HTERT RPE-1 (cell line): ENCODE measurements around the gene CDKN1C.

ENCODE experiments used
- in situ Hi-C: fragments of 300-500 bp; cut with MboI; formaldehyde crosslinking; loops from 4 replicates; pipeline ENCODE4 v1.14.3; 2020; ENCODE audit warnings: low sequenced_read_pairs

CDKN1C gene

GRCh38 chr11:2923446-2924375 lies 38.1 kb upstream of the CDKN1C start:
- in situ Hi-C loops, result no loop called here

DNA sequence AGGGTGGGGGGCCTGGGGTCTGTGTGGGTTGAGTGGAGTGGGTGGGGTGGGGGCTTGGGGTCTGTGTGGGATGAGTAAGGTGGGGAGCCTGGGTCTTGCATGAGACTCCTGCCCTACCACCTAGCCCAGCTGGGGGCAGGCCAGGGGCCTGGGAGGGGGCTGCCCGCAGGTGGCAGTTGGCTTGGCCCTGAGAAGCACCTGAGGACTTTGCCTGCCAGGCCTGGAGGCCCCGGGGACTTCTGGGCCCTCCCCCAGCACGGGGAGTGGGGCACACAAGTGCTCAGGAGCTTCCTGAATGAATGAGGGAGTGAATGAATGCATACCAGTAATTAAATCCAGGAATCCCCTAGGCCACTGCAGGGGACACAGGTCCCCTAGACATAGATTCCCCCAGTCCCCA lies 37.1 kb upstream of the CDKN1C start:
- in situ Hi-C loops, result no loop called here

DNA sequence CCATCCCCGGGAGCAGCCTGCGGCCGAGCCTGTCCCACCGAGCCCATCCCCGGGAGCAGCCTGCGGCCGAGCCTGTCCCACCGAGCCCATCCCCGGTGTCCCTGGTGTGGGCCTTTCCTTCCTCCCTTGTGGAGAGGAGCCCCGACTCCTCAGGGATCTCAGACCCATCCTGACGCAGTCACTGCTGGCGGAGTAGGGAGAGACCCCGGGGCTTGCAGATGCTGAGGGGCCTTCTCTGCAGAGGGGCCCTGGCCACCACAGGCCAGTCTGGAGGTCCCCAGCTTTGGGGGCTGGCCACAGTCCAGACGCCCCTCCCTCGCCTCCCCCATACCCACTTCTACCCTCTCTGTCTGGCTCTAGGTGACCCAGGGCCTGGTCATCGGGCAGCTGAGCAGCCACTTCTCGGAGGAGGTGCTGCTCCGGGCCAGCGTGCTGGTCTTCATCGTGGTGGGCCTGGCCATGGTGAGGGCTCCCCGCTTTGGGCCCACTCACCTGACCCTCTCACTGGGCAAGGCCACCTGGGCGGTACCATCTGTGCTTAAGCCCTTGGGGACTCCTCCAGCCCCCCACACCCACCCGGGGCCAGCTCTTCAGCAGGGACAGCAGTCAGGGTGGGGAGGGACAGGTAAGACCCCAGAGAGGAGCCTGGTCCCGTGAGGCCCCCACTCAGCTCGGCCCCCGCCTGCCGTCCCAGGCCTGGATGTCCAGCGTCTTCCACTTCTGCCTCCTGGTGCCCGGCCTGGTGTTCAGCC lies 36.3 kb upstream of the CDKN1C start:
- in situ Hi-C loops, result no loop called here

- in situ Hi-C loops, result no loop called here
These were observed 35.7 kb upstream of the CDKN1C start for GRCh38 chr11:2921261-2921660.

GRCh38 chr11:2920343-2920742 lies 34.8 kb upstream of the CDKN1C start:
- in situ Hi-C loops, result no loop called here

DNA sequence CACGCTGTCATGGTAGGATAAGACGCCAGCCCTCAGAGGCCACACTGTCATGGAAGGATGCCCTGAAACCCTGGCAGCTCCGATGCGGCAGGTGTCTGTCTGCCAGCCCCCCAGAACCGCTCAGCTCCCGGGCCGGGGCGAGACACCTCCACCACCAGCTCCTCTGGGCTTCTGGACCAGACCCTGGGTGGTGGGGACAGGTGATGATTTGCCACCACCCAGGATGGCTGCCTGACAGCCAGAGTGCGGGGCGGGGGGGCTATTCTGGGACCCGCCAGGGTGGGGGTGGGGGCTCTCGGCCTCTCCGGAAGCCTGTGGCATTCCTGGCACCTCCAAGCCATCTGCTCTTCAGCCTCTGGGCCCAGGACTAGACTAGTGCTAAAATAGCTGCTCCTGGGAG lies 34.3 kb upstream of the CDKN1C start:
- in situ Hi-C loops, result no loop called here

DNA sequence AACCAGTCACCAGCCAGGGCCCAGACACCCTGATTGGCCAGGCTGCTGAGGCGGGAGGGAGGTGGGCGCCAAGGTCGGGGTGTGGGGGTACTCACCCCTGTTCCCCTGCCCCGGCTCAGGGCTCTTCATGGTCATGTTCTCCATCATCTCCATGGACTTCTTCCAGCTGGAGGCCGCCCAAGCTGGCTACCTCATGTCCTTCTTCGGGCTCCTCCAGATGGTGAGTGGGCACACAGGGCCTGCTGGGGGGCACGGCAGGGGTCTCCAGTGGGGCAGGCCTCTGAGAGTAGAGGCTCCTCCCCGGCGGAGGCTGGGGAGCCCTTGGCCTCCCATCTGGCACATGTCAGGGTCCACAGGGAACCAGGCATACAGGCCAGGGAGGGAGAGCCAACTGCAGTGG lies 33.6 kb upstream of the CDKN1C start:
- in situ Hi-C loops, result no loop called here

- in situ Hi-C loops, result no loop called here
These were observed 32.4 kb upstream of the CDKN1C start for GRCh38 chr11:2917842-2918490.

DNA sequence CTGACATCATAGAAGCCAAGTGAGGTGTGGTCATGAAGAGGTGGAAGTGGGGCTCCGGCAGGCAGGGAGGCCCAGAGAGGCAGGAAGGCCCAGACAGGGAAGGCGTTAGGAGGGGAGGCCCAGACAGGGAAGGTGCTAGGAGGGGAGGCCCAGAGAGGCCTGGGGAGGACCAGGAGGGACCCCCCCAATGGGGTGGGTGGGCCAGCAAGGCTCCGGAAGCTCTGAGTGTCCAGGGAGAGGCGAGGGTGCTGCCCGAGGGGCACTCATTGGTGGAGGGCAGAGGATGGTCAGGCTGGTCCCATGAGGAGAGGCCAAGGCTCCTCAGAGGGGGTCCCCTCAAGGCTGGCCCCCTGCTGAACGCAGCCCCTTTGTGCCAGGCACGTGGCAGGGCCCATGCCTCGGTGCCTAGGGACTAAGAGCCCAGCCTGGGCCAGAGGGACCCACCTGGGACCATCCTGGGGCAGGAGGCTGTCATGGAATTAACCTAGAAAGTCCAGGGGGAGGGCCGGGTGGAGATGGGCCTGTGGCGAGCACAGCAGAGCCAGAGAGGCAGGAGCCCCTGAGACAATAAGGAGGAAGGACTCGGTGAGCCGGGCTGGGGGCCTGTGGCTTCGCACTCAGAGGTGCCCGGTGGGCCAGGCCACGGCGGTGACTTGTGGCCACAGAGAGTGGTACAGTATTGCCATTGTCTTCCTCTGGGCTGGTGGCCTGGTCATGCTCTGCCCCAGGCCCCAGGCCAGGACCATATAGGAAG lies 31.5 kb upstream of the CDKN1C start:
- in situ Hi-C loops, result no loop called here

DNA sequence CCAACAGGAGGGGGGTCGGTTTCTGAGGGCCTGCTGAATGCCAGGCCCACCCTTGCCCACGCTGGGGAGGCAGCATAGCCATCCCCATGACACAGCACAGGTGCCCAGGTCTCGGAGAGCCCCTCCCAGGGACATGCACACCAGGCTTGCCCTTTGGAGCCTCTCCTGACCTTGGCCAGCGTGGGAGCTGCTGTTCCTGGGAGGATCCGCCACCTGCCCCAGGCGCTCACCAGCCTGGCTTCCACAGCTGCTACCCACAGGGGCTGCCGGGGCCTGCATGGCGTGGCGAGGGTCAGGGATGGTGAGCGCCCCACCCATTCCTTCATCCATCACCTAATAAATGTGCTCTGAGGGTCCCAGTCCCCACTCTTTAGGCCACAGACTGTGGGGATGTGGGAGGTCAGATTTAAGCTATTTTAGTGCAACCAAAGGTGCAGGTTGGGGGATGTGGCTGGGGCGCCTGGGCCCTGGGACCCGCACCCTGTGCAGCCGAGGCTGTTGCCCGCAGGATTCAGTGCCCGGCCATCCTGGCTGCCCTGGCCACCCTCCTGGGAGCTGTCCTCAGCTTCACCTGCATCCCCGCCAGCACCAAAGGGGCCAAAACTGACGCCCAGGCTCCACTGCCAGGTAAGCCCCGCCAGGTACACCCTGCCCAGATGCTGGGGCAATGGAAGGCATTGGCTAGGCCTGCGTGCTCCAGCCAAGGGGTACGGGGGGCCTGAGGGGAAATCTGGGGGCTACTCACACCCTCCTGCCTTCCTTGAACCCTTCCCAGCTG lies 30.7 kb upstream of the CDKN1C start:
- in situ Hi-C loops, result no loop called here

DNA sequence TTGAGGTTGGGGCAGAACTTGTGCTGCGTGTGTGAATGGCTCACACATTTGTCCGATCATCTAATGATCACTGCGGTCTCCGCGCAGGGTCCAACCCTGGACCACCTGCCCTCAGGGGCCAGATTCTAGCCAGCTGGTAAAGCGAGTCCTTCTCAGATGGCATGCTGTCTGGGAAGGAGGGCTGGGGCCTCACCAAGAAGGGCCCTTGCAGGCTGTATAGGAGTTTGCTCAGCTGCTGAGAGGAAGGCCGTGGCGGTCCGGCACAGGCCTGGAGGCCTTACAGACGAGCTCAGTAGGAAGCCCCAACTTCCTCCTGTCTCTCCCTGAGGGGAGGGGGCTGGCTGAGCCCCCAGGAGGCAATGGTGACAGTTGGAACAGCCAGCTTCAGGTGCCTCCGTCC lies 29.9 kb upstream of the CDKN1C start:
- in situ Hi-C loops, result no loop called here

DNA sequence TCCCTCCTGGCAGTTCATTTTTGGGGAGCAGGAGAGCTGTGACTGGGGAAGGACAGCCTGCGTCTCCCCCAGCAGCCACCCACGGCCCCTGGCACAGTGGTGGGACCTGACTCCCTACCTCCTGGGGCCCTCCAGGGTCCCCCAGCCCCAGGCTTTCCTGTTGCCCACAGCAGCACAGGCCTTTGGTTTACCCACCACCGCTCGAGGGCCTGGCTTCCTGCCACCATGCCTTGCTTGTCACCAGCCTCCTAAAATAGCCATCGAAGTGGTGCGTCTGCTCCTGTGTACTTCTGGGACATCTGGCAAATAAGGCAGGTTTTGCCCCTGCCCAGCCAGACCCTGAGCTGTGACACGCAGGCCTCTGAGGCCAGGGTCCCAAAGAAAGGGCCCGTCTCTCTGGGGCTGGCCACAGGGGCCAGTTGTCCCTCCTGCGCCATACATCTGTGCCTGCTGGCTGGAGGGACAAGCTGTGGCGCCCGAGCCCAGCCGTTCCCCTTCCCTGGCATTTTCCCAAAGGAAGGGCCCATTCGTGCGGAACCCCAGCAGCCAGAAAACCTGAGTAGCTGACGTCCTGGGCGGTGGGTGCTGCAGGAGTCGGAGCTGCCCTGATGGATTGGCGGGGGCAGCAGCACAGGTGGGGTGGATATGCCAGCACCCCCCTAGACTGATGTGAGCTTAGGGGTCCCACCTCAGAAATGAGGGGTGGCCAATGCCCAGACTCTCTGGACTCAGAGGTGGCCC lies 29.1 kb upstream of the CDKN1C start:
- in situ Hi-C loops, result no loop called here

- in situ Hi-C loops, result no loop called here
These were observed 28.2 kb upstream of the CDKN1C start for GRCh38 chr11:2913776-2914175.

GRCh38 chr11:2913019-2913431 lies 27.4 kb upstream of the CDKN1C start:
- in situ Hi-C loops, result no loop called here

DNA sequence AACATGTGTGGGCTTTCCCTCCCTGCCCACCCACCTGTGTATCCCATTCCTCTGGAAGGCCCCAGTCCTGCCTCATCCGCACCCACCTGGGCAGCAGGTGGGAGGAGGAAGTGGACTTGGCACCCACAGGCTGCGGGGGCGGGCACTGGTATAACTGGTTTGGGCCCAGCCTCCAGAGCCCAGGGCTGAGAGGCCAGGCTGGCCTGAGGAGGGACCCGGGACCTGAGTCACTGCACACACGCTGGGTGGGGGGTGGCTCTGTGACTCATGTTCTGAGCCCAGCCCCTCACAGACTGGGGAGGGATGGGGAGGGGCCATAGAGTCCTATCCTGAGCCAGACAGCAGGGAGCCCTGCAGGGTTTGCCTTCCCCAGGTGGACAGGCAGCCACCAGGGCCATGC lies 26.9 kb upstream of the CDKN1C start:
- in situ Hi-C loops, result no loop called here

GRCh38 chr11:2911785-2912391 lies 26.3 kb upstream of the CDKN1C start:
- in situ Hi-C loops, result no loop called here

- in situ Hi-C loops, result no loop called here
These were observed 25.7 kb upstream of the CDKN1C start for GRCh38 chr11:2911088-2911784.

- in situ Hi-C loops, result no loop called here
These were observed 24.9 kb upstream of the CDKN1C start for GRCh38 chr11:2910401-2910955.
